ENCODE measurements around the gene RHOH. TPM values are rescaled to one million over a fixed set of nuclear protein-coding genes. Genes with fewer than 3 reads are reported as not detected.

Gene RHOH
- total RNA-seq, 1 experiment from 2014 or later = not detected

- BruUV-seq (replicated peaks) = no TSS peak
- no peak overlapping the region for H3K4me3 Mint-ChIP-seq (ENCODE audit: unreplicated experiment)
- intact Hi-C loops (cut with micrococcal nuclease) = no loop called here
- no peaks in the 10 kb centered on the region for H3K36me3 Mint-ChIP-seq (ENCODE audit: insufficient read depth, unreplicated experiment)
- peaks cover 6% of the 10 kb centered on the region for H3K4me1 Mint-ChIP-seq (ENCODE audit: insufficient read depth, unreplicated experiment)
- ChIA-PET POLR2A (interaction anchor here (0.8 kb wide), 1 partner anchor 12 kb away, joined by 3 read pairs; no protein-coding TSS in a partner anchor), CTCF (no interaction called here)
- no peaks in the 10 kb centered on the region for H3K27me3 Mint-ChIP-seq (ENCODE audit: insufficient read depth, unreplicated experiment)
- no peak for DNase-seq (ENCODE audit: unreplicated experiment)
- H3K27ac Mint-ChIP-seq (ENCODE audit: low read depth, unreplicated experiment) = no peak overlapping the region
- TF ChIP-seq CTCF (IDR thresholded peaks at IDR 0.05; ENCODE audit: unreplicated experiment) = no peak
- H3K9me3 Mint-ChIP-seq (ENCODE audit: unreplicated experiment) = no peaks in the 10 kb centered on the region
These were observed 68.4 kb downstream of the RHOH start for GRCh38 chr4:40264995-40265909.

GRCh38 chr4:40265910-40266274, 69.1 kb downstream of the RHOH start:
- Mint-ChIP-seq H3K27me3 (ENCODE audit: insufficient read depth, unreplicated experiment) (no peaks in the 10 kb centered on the region), H3K9me3 (ENCODE audit: unreplicated experiment) (no peaks in the 10 kb centered on the region), H3K4me1 (ENCODE audit: insufficient read depth, unreplicated experiment) (peaks cover 6% of the 10 kb centered on the region), H3K27ac (ENCODE audit: low read depth, unreplicated experiment) (no peak overlapping the region), H3K4me3 (ENCODE audit: unreplicated experiment) (no peak overlapping the region), H3K36me3 (ENCODE audit: insufficient read depth, unreplicated experiment) (no peaks in the 10 kb centered on the region)
- no TSS peak for BruUV-seq (replicated peaks)
- DNase-seq (ENCODE audit: unreplicated experiment) = no peak
- ChIA-PET CTCF (no interaction called here), POLR2A (no interaction called here)
- no peak for TF ChIP-seq CTCF (IDR thresholded peaks at IDR 0.05; ENCODE audit: unreplicated experiment)
- intact Hi-C loops (cut with micrococcal nuclease) = no loop called here

GRCh38 chr4:40269133-40269532, 72.3 kb downstream of the RHOH start:
- no peak overlapping the region for H3K27ac Mint-ChIP-seq (ENCODE audit: low read depth, unreplicated experiment)
- H3K4me1 Mint-ChIP-seq (ENCODE audit: insufficient read depth, unreplicated experiment) = peaks cover 5% of the 10 kb centered on the region
- no peaks in the 10 kb centered on the region for H3K27me3 Mint-ChIP-seq (ENCODE audit: insufficient read depth, unreplicated experiment)
- no peaks in the 10 kb centered on the region for H3K9me3 Mint-ChIP-seq (ENCODE audit: unreplicated experiment)
- no peak for DNase-seq (ENCODE audit: unreplicated experiment)
- intact Hi-C loops (cut with micrococcal nuclease) = no loop called here
- BruUV-seq (replicated peaks) = no TSS peak
- no peak overlapping the region for H3K4me3 Mint-ChIP-seq (ENCODE audit: unreplicated experiment)
- TF ChIP-seq CTCF (IDR thresholded peaks at IDR 0.05; ENCODE audit: unreplicated experiment) = no peak
- CTCF ChIA-PET = interaction anchor here (0.8 to 1.1 kb wide), 2 partner anchors 23 to 29 kb away, joined by 3 to 5 read pairs; no protein-coding TSS in a partner anchor
- H3K36me3 Mint-ChIP-seq (ENCODE audit: insufficient read depth, unreplicated experiment) = no peaks in the 10 kb centered on the region
- POLR2A ChIA-PET = no interaction called here

- ChIA-PET CTCF (no interaction called here), POLR2A (no interaction called here)
- H3K4me1 Mint-ChIP-seq (ENCODE audit: insufficient read depth, unreplicated experiment) = no peaks in the 10 kb centered on the region
- intact Hi-C loops (cut with micrococcal nuclease) = no loop called here
- no TSS peak for BruUV-seq (replicated peaks)
- no peaks in the 10 kb centered on the region for H3K36me3 Mint-ChIP-seq (ENCODE audit: insufficient read depth, unreplicated experiment)
- H3K27me3 Mint-ChIP-seq (ENCODE audit: insufficient read depth, unreplicated experiment) = no peaks in the 10 kb centered on the region
- H3K27ac Mint-ChIP-seq (ENCODE audit: low read depth, unreplicated experiment) = no peak overlapping the region
- H3K9me3 Mint-ChIP-seq (ENCODE audit: unreplicated experiment) = no peaks in the 10 kb centered on the region
- H3K4me3 Mint-ChIP-seq (ENCODE audit: unreplicated experiment) = no peak overlapping the region
- no peak for DNase-seq (ENCODE audit: unreplicated experiment)
- TF ChIP-seq CTCF (IDR thresholded peaks at IDR 0.05; ENCODE audit: unreplicated experiment) = no peak
These were observed 73.8 kb downstream of the RHOH start for GRCh38 chr4:40270609-40271008.

All from MCF 10A (cell line).